ENCODE results near the gene PEX11B. TPM values are rescaled to one million over a fixed set of nuclear protein-coding genes. Genes with fewer than 3 reads are reported as not detected.

Gene PEX11B
- total RNA-seq, 2 donors from 2014 or later = 20.1 to 21.2 TPM

DNA sequence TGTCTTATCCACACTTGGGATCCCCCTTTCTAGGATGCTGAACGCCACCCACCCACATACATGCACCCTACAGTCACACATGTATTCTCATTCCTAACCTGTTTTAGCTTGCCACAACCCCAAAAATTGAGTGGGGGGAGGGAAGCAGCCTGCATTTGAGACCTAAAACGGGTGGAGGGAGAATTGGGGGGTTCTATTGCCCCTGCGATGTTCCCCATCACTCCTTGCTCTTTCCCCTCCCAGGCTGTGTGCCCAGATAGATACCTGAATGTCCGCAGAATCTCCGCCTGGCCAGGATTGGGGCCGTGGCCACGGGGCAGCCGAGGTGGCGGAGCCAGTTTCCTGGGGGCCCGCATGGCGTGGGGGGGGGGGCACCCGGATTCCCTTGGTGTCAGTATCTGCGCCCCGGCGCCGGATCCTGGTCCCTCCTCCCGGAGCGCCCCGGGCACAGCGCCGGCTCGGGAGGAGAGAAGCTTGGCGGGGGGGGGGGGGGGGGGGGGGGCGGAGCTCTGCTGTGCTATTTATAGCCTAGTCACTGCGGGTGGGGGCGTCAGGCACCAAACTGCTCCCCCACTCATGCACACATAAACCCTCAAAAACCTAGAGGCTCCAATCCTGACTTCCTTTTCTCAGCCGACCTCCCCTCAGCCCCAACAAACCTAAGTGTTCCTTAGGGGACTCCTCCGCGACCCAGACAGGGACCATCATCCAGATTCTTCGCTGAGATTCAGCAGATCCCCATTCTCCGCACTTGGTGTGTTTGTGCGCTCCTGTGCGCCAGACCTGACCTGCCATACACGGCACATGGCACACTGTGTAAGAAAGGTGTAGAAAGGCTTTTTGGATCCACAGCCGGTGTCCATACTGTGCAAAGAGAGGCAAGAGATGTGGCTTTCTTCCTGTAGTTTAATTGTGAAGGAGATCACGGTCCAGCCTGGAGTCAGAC is 43.9 kb upstream of the PEX11B start:
- peak; percentile 60 for DNase-seq (ENCODE audit: low spot score)
- TF ChIP-seq, protein P1, sequence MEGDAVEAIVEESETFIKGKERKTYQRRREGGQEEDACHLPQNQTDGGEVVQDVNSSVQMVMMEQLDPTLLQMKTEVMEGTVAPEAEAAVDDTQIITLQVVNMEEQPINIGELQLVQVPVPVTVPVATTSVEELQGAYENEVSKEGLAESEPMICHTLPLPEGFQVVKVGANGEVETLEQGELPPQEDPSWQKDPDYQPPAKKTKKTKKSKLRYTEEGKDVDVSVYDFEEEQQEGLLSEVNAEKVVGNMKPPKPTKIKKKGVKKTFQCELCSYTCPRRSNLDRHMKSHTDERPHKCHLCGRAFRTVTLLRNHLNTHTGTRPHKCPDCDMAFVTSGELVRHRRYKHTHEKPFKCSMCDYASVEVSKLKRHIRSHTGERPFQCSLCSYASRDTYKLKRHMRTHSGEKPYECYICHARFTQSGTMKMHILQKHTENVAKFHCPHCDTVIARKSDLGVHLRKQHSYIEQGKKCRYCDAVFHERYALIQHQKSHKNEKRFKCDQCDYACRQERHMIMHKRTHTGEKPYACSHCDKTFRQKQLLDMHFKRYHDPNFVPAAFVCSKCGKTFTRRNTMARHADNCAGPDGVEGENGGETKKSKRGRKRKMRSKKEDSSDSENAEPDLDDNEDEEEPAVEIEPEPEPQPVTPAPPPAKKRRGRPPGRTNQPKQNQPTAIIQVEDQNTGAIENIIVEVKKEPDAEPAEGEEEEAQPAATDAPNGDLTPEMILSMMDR (IDR thresholded peaks at IDR 0.05) = no peak
- Histone ChIP-seq H3K36me3 (no peaks in the 10 kb centered on the region), H3K4me3 (peak overlapping the region; percentile 53 to 60), H3K27ac (peak overlapping the region; percentile 93), H3K9me3 (no peaks in the 10 kb centered on the region), H3K27me3 (no peaks in the 10 kb centered on the region), H3K4me1 (peaks cover 0 to 46% of the 10 kb centered on the region in 2 donors)

DNA sequence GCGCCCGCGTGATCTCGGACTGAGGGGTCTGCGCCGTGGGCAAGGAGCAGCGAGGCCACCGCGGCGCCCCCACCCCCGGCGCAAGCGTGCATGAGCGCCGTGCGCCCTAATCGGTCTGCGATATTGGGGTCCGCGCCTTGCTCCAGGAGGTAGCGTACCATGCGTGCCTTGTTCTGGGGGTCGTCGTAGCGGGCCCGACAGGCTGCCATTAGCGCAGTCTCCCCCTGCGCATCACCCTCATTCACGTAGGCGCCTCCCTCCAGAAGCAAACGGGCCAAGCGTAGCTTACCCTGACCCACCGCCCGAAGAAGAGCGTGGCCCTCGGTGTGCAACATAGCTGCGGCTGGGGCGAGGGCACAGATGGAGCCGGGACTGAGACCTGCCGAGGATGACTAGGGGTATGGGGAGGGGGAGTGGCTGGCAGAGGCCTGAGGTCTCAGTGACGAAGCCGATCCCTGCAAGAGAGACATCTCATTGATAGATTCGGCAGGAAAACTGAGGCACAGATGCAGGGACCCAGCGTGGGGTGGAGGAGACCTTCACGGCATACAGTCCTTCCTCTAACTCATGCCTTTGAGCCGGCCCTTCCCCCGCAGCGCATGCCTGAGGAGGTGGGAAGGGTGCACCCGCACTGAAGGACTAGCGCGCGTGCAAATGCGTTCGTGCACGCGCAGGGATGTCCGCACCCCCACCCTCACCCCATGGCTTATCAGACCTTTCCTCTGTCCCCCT is 43.1 kb upstream of the PEX11B start:
- no peaks in the 10 kb centered on the region for H3K9me3 ChIP-seq
- H3K27ac ChIP-seq = peak overlapping the region; percentile 93
- TF ChIP-seq, protein P1 (IDR thresholded peaks at IDR 0.05) = no peak
- peak; percentile 62 for DNase-seq (ENCODE audit: low spot score)
- peak overlapping the region; percentile 53 to 60 for H3K4me3 ChIP-seq
- no peaks in the 10 kb centered on the region for H3K36me3 ChIP-seq
- H3K4me1 ChIP-seq = peaks cover 0 to 50% of the 10 kb centered on the region in 2 donors
- no peaks in the 10 kb centered on the region for H3K27me3 ChIP-seq

DNA sequence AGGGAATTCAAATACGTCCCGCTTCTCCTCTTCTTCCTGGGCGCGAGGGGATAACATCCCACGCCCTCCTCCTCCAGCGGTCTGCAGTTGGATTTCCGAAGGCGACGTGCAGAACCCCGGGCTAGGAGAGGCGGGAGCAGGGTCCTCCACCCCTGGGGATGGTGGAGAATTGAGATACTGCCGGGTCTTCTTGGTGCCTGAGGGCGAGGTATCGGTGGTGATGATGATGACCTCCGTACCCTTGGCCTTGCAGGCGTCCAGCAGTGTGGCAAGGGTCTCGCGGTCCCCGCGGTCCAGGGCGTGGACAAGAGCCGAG is 42.5 kb upstream of the PEX11B start:
- TF ChIP-seq, protein P1 (IDR thresholded peaks at IDR 0.05) = no peak
- no peak for DNase-seq (ENCODE audit: low spot score)
- no peaks in the 10 kb centered on the region for H3K27me3 ChIP-seq
- no peaks in the 10 kb centered on the region for H3K9me3 ChIP-seq
- peaks cover 0 to 56% of the 10 kb centered on the region in 2 donors for H3K4me1 ChIP-seq
- H3K4me3 ChIP-seq = peak overlapping the region; percentile 53 to 60
- H3K36me3 ChIP-seq = no peaks in the 10 kb centered on the region
- peak overlapping the region; percentile 93 for H3K27ac ChIP-seq

DNA sequence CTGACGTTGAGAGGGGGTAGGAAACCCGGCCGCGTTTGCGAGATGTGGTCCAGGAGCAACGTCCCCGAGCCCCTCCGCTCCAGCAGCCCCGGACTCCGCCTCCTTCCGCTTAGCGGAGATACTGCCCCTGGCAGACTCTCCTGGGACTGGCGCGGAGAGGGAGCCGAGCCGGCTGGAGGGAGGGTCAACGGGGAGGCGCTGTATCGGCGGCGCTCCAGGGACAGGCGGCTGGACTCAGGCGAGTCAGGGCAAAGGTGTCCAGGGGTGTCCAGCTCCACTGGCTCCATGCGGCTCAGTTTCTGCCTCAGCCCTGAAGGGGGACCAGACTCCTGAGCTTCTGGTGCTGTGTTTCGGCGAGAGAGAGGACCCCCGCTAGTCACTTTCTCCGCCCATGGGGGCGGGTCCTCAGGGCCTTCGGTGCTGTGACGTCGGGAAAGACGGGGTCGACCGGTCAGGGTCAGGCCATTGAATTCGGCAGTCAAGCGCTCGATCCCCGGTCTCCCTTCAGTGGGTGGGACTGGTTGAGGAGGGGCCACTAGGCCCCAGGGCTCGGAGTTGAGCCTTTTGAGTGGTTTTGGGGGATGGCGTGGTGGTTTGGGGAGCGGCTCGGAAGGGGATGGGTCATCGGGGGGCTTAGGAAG is 42.1 kb upstream of the PEX11B start:
- Histone ChIP-seq H3K36me3 (no peaks in the 10 kb centered on the region), H3K4me3 (peak overlapping the region; percentile 53 to 60), H3K9me3 (no peaks in the 10 kb centered on the region), H3K27ac (peak overlapping the region; percentile 93), H3K4me1 (peaks cover 0 to 60% of the 10 kb centered on the region in 2 donors), H3K27me3 (no peaks in the 10 kb centered on the region)
- DNase-seq (ENCODE audit: low spot score) = peak; percentile 85
- TF ChIP-seq, protein P1 (IDR thresholded peaks at IDR 0.05) = peak in 1 of 2 donors; percentile 24

DNA sequence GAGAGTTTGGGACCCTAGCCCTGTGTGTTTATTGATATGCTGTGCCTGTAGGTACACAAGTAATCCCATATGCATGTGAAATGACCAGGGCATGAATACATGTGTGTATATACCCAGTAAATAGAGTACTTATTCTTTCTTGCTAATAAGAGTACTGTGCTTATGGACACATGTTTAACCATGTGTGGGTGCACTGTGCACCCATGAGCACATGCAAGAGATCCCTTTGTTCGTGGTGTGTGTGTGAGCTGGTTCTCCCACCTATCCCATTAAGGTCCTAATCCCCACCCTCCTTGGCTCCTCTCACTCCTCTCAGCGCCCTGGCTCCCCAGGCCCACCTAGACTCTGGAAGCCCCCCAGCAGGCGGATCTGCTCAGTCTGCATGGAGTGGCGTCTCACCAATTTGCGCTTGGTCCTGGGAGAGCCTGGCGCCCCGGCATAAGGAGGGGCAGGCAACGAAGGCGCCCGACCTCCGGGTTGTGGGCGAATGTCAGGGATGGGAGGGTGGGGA is 41.5 kb upstream of the PEX11B start:
- no peaks in the 10 kb centered on the region for H3K36me3 ChIP-seq
- H3K4me1 ChIP-seq = peaks cover 0 to 66% of the 10 kb centered on the region in 2 donors
- H3K9me3 ChIP-seq = no peaks in the 10 kb centered on the region
- peak overlapping the region; percentile 53 to 60 for H3K4me3 ChIP-seq
- TF ChIP-seq, protein P1 (IDR thresholded peaks at IDR 0.05) = no peak
- no peak for DNase-seq (ENCODE audit: low spot score)
- no peaks in the 10 kb centered on the region for H3K27me3 ChIP-seq
- H3K27ac ChIP-seq = peak overlapping the region; percentile 93

All from right atrium auricular region (tissue), 2 donors.